Measurements from ENCODE around the gene XRCC2.
"Not testable (repeated sequence)": the region's sequence is repeated elsewhere in the genome, so short reads cannot be mapped to it uniquely, and the experiment has no call there.

The XRCC2 gene

GRCh38 chr7:152675759-152676636, at the start of gene XRCC2:
Gene XRCC2, minus strand, starts transcription at chr7:152676141. Its CDS starts 62 bp downstream, at chr7:152676079.
- peak; percentile 96 to 98 (median 98) for DNase-seq (ENCODE audit: low read depth in 2 of 3, low spot score in 2 of 3)

GRCh38 chr7:152723364-152723763, 47.4 kb upstream of the XRCC2 start:
- no peak for DNase-seq (ENCODE audit: low read depth in 2 of 3, low spot score in 2 of 3)

- DNase-seq (ENCODE audit: low read depth in 2 of 3, low spot score in 2 of 3) = not testable (repeated sequence)
Measured at GRCh38 chr7:152712412-152713042, 36.6 kb upstream of the XRCC2 start.

- DNase-seq (ENCODE audit: low read depth in 2 of 3, low spot score in 2 of 3) = no peak
Measured at GRCh38 chr7:152711444-152711944, 35.6 kb upstream of the XRCC2 start.

- DNase-seq (ENCODE audit: low read depth in 2 of 3, low spot score in 2 of 3) = no peak
Measured at GRCh38 chr7:152710153-152710442, 34.2 kb upstream of the XRCC2 start.

- DNase-seq (ENCODE audit: low read depth in 2 of 3, low spot score in 2 of 3) = no peak
Measured at GRCh38 chr7:152709287-152710152, 33.6 kb upstream of the XRCC2 start.

- DNase-seq (ENCODE audit: low read depth in 2 of 3, low spot score in 2 of 3) = no peak
Measured at GRCh38 chr7:152704796-152705384, 28.9 kb upstream of the XRCC2 start.

- DNase-seq (ENCODE audit: low read depth in 2 of 3, low spot score in 2 of 3) = no peak
Measured at GRCh38 chr7:152699079-152699478, 23.1 kb upstream of the XRCC2 start.

- not testable (repeated sequence) for DNase-seq (ENCODE audit: low read depth in 2 of 3, low spot score in 2 of 3)
Measured at GRCh38 chr7:152697268-152697974, 21.5 kb upstream of the XRCC2 start.

- DNase-seq (ENCODE audit: low read depth in 2 of 3, low spot score in 2 of 3) = not testable (repeated sequence)
Measured at GRCh38 chr7:152692196-152692595, 16.3 kb upstream of the XRCC2 start.

- no peak for DNase-seq (ENCODE audit: low read depth in 2 of 3, low spot score in 2 of 3)
Measured at GRCh38 chr7:152683297-152683696, 7.4 kb upstream of the XRCC2 start.

- no peak for DNase-seq (ENCODE audit: low read depth in 2 of 3, low spot score in 2 of 3)
Measured at GRCh38 chr7:152677808-152678670, 2.1 kb upstream of the XRCC2 start.

- DNase-seq (ENCODE audit: low read depth in 2 of 3, low spot score in 2 of 3) = peak in 1 of 3 experiments; percentile 4
Measured at GRCh38 chr7:152674860-152675758, 832 bp downstream of the XRCC2 start.

- no peak for DNase-seq (ENCODE audit: low read depth in 2 of 3, low spot score in 2 of 3)
Measured at GRCh38 chr7:152673897-152674296, 2.0 kb downstream of the XRCC2 start.

- DNase-seq (ENCODE audit: low read depth in 2 of 3, low spot score in 2 of 3) = no peak
Measured at GRCh38 chr7:152672626-152673025, 3.3 kb downstream of the XRCC2 start.

- no peak for DNase-seq (ENCODE audit: low read depth in 2 of 3, low spot score in 2 of 3)
Measured at GRCh38 chr7:152669758-152670157, 6.2 kb downstream of the XRCC2 start.

GRCh38 chr7:152668975-152669374, 7.0 kb downstream of the XRCC2 start:
- DNase-seq (ENCODE audit: low read depth in 2 of 3, low spot score in 2 of 3) = no peak

GRCh38 chr7:152667958-152668357, 8.0 kb downstream of the XRCC2 start:
- DNase-seq (ENCODE audit: low read depth in 2 of 3, low spot score in 2 of 3) = no peak

All from activated CD8-positive, alpha-beta memory T cell treated with anti-CD3 and anti-CD28 coated beads for 48 hours (primary cell).